Keratinocyte (primary cell): Measurements from ENCODE around the gene ID3. TPM values are rescaled to one million over a fixed set of nuclear protein-coding genes. Genes with fewer than 3 reads are reported as not detected.

ENCODE experiments used
- DNase-seq: peaks from one replicate; pipeline ENCODE4 v3.0.0-alpha.2; 2011; ENCODE audit warnings: low read depth, missing footprints, low spot score
- FAIRE-seq: peaks from 2 replicates; lab custom pipeline; 2011; peaks lifted over from hg19 to GRCh38; lab: Jason Lieb, UNC
- H2AFZ ChIP-seq: 2 replicates; pipeline ENCODE4 v1.6.0; 2012; ENCODE audit warnings: low read length, control low read depth, inconsistent platforms; ENCODE audit not compliant: control insufficient read depth
- H3K27ac ChIP-seq: 2 replicates; pipeline ENCODE4 v1.5.1; 2011; ENCODE audit warnings: low read length; ENCODE audit not compliant: control insufficient read depth, insufficient read depth
- H3K27me3 ChIP-seq: 3 replicates; pipeline ENCODE4 v1.6.0; 2011; ENCODE audit warnings: low read length; ENCODE audit not compliant: control insufficient read depth, insufficient read depth; ENCODE audit errors: extremely low read depth
- H3K36me3 ChIP-seq, 2 experiments: 2 replicates in 1 of 2; 3 replicates in 1 of 2; pipeline ENCODE4 v1.5.1; 2011; ENCODE audit warnings: low read length in 2 of 2, mild to moderate bottlenecking in 1 of 2; ENCODE audit not compliant: control insufficient read depth in 2 of 2, insufficient read depth in 2 of 2; ENCODE audit errors: extremely low read depth in 1 of 2
- H3K4me1 ChIP-seq: 3 replicates; pipeline ENCODE4 v1.5.1; 2011; ENCODE audit warnings: low read length; ENCODE audit not compliant: control insufficient read depth, insufficient read depth; ENCODE audit errors: extremely low read depth
- H3K4me2 ChIP-seq: 3 replicates; pipeline ENCODE4 v1.6.0; 2011; ENCODE audit warnings: low read depth, low read length; ENCODE audit not compliant: control insufficient read depth, insufficient read depth; ENCODE audit errors: extremely low read depth
- H3K4me3 ChIP-seq, 3 experiments: fragments of 200-600 bp in 1 of 3; sonication (generic) in 1 of 3; 2 replicates in 2 of 3; 3 replicates in 1 of 3; pipeline ENCODE4 v1.5.1; 2011 to 2016; ENCODE audit warnings: low read length in 3 of 3, mild to moderate bottlenecking in 3 of 3, control low read depth in 2 of 3, inconsistent platforms in 1 of 3, low read depth in 1 of 3, mixed read lengths in 1 of 3, mixed run types in 1 of 3, moderate library complexity in 1 of 3; ENCODE audit not compliant: control insufficient read depth in 2 of 3, insufficient read depth in 2 of 3; ENCODE audit errors: extremely low read depth in 1 of 3
- H3K79me2 ChIP-seq: 2 replicates; pipeline ENCODE4 v1.6.0; 2012; ENCODE audit warnings: low read length; ENCODE audit not compliant: control insufficient read depth, insufficient read depth
- H3K9ac ChIP-seq: 3 replicates; pipeline ENCODE4 v1.6.0; 2011; ENCODE audit warnings: low read length; ENCODE audit not compliant: control insufficient read depth, insufficient read depth; ENCODE audit errors: extremely low read depth
- H3K9me1 ChIP-seq: 3 replicates; pipeline ENCODE4 v1.6.0; 2011; ENCODE audit warnings: low read length; ENCODE audit not compliant: control insufficient read depth, insufficient read depth; ENCODE audit errors: extremely low read depth
- H3K9me3 ChIP-seq: 2 replicates; pipeline ENCODE4 v1.5.1; 2012; ENCODE audit warnings: low read depth, low read length; ENCODE audit not compliant: control insufficient read depth
- H4K20me1 ChIP-seq: 3 replicates; pipeline ENCODE4 v1.6.0; 2011; ENCODE audit warnings: low read length; ENCODE audit not compliant: control insufficient read depth, insufficient read depth; ENCODE audit errors: extremely low read depth
- EZH2 ChIP-seq: IDR thresholded peaks from one replicate; pipeline ENCODE4 v1.6.1; 2012; ENCODE audit warnings: inconsistent platforms, mild to moderate bottlenecking, low read length, moderate library complexity
- dilution Hi-C: fragments of 300-500 bp; cut with MboI; formaldehyde crosslinking; loops from one replicate; pipeline ENCODE4 v1.7.0; 2020; ENCODE audit warnings: low sequenced_read_pairs; ENCODE audit not compliant: extremely low pct_ligation_motif_present
- polyA plus RNA-seq, 5 experiments: library from polyadenylated mRNA; depleted of rRNA in 3 of 5; stranded (reverse) in 3 of 5; stranded (forward) in 1 of 5; unstranded in 1 of 5; fragments of >200 nt; gene quantifications; 1 replicate in 1 of 5; 2 replicates in 3 of 5; 3 replicates in 1 of 5; pipeline versions ENCODE4 v1.2.1 to v1.2.3, GENCODE V29; 2011 to 2012; ENCODE audit warnings: missing spikeins in 2 of 5, low read depth in 1 of 5, low replicate concordance in 1 of 5
- TF ChIP-seq, protein P1 (sequence below), 3 experiments: IDR thresholded peaks in 1 of 3; conservative IDR thresholded peaks in 1 of 3; optimal IDR thresholded peaks in 1 of 3; 2 replicates in 2 of 3; 3 replicates in 1 of 3; pipeline versions ENCODE3 to v1.5.1; 2011; ENCODE audit warnings: low read length in 3 of 3, mild to moderate bottlenecking in 3 of 3, moderate library complexity in 2 of 3, control low read depth in 1 of 3, inconsistent platforms in 1 of 3; ENCODE audit not compliant: insufficient read depth in 2 of 3; ENCODE audit errors: extremely low read depth in 1 of 3

The ID3 gene
- polyA plus RNA-seq, 1 donor (not counting 4 experiments of a cell fraction or from before 2014, with no cell fraction given), result 38.0 TPM

- dilution Hi-C loops, result no loop called here
- TF ChIP-seq, protein P1, sequence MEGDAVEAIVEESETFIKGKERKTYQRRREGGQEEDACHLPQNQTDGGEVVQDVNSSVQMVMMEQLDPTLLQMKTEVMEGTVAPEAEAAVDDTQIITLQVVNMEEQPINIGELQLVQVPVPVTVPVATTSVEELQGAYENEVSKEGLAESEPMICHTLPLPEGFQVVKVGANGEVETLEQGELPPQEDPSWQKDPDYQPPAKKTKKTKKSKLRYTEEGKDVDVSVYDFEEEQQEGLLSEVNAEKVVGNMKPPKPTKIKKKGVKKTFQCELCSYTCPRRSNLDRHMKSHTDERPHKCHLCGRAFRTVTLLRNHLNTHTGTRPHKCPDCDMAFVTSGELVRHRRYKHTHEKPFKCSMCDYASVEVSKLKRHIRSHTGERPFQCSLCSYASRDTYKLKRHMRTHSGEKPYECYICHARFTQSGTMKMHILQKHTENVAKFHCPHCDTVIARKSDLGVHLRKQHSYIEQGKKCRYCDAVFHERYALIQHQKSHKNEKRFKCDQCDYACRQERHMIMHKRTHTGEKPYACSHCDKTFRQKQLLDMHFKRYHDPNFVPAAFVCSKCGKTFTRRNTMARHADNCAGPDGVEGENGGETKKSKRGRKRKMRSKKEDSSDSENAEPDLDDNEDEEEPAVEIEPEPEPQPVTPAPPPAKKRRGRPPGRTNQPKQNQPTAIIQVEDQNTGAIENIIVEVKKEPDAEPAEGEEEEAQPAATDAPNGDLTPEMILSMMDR (optimal IDR thresholded peaks at IDR 0.05 in 1 of 3, IDR thresholded peaks at IDR 0.05 in 1 of 3, conservative IDR thresholded peaks at IDR 0.05 in 1 of 3; ENCODE audit: extremely low read depth in 1 of 3, insufficient read depth in 2 of 3, low read length in 3 of 3), result no peak
- TF ChIP-seq EZH2, result peak; percentile 24
- Histone ChIP-seq H3K4me3 (peak overlapping the region in 2 of 3 experiments; percentile 22 to 34), H3K9ac (peak overlapping the region; percentile 52), H3K4me1 (no peaks in the 10 kb centered on the region), H3K27me3 (peaks cover 13% of the 10 kb centered on the region), H3K9me1 (no peaks in the 10 kb centered on the region), H2AFZ (peak overlapping the region; percentile 15), H3K9me3 (no peaks in the 10 kb centered on the region), H4K20me1 (no peaks in the 10 kb centered on the region), H3K4me2 (peak overlapping the region; percentile 74), H3K36me3 (no peaks in the 10 kb centered on the region), H3K27ac (no peak overlapping the region), H3K79me2 (no peaks in the 10 kb centered on the region)
- DNase-seq, result no peak
- no peak for FAIRE-seq
Measured at GRCh38 chr1:23568608-23569383, 9.5 kb upstream of the ID3 start.

DNA sequence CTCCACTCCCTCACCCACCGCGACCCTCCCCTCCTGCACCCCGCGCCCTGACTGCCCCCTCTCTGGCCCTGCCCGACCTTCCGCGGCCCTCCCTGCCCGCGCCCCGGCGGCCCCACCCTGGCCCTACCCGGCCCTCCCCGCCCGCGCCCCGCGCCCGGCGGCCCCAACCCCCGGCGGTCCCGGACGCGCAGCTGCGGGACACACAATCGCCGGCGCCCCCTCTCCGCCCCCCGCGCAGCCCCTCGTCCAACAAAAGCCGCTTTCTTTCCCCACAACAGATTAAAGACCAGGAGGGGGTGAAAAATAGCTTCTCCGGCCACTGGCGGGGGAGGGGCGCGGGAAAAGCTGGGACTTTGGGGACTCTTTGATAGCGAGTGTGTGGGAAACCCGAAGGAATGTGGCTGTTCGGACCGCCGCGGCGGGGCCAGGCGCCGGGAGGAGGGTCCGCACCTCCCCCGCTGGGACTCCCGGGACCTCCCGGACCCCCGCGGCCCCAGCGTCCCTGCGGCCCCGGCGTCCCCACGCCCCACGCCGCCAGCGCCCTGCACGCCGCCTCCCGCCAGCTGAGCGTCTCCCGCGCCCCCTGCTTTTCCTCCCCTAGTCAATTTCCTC lies 8.8 kb upstream of the ID3 start:
- Histone ChIP-seq H4K20me1 (no peaks in the 10 kb centered on the region), H3K36me3 (no peaks in the 10 kb centered on the region), H3K4me3 (peak overlapping the region; percentile 13 to 51 (median 22)), H3K79me2 (no peaks in the 10 kb centered on the region), H3K27me3 (peaks cover 13% of the 10 kb centered on the region), H3K9me3 (no peaks in the 10 kb centered on the region), H3K27ac (no peak overlapping the region), H3K4me1 (no peaks in the 10 kb centered on the region), H2AFZ (peak overlapping the region; percentile 56), H3K9ac (peak overlapping the region; percentile 52), H3K4me2 (peak overlapping the region; percentile 74), H3K9me1 (no peaks in the 10 kb centered on the region)
- dilution Hi-C loops, result no loop called here
- DNase-seq (no peak), FAIRE-seq (no peak)
- no peak for TF ChIP-seq EZH2
- TF ChIP-seq, protein P1 (optimal IDR thresholded peaks at IDR 0.05 in 1 of 3, IDR thresholded peaks at IDR 0.05 in 1 of 3, conservative IDR thresholded peaks at IDR 0.05 in 1 of 3; ENCODE audit: extremely low read depth in 1 of 3, insufficient read depth in 2 of 3, low read length in 3 of 3), result no peak
